ENCODE results near the gene RAP1GDS1. TPM values are rescaled to one million over a fixed set of nuclear protein-coding genes. Genes with fewer than 3 reads are reported as not detected.

Gene RAP1GDS1
- total RNA-seq, 4 donors from 2014 or later, result 36.2 to 40.9 (median 37.9) TPM

- Histone ChIP-seq H3K36me3 (peaks cover 0 to 4% of the 10 kb centered on the region in 2 donors), H3K27ac (no peak overlapping the region), H3K4me1 (peaks cover 0 to 10% of the 10 kb centered on the region in 2 donors), H3K4me3 (replicated peaks in 1 of 3) (no peak overlapping the region), H3K27me3 (no peaks in the 10 kb centered on the region), H3K9me3 (no peaks in the 10 kb centered on the region)
- intact Hi-C loops (cut with DNase I), result no loop called here
- DNase-seq, result no peak
- no peak for TF ChIP-seq POLR2A (IDR thresholded peaks at IDR 0.05)
- TF ChIP-seq CTCF (IDR thresholded peaks at IDR 0.05), result no peak
- 60 to 63% methylated on average over 3 of the region's 3 CpGs for WGBS, 2 donors
Measured at GRCh38 chr4:98345838-98346237, 84.7 kb downstream of the RAP1GDS1 start.

GRCh38 chr4:98352396-98352795, 91.2 kb downstream of the RAP1GDS1 start:
- WGBS, 2 donors, result 82% methylated on average over 7 of the region's 7 CpGs
- no peaks in the 10 kb centered on the region for H3K9me3 ChIP-seq
- TF ChIP-seq POLR2A (IDR thresholded peaks at IDR 0.05) (no peak), CTCF (IDR thresholded peaks at IDR 0.05) (no peak)
- H3K27ac ChIP-seq, result no peak overlapping the region
- no peaks in the 10 kb centered on the region for H3K4me1 ChIP-seq
- DNase-seq, result no peak
- H3K36me3 ChIP-seq, result no peaks in the 10 kb centered on the region
- intact Hi-C loops (cut with DNase I), result no loop called here
- no peak overlapping the region for H3K4me3 ChIP-seq (replicated peaks in 1 of 3)
- H3K27me3 ChIP-seq, result no peaks in the 10 kb centered on the region

GRCh38 chr4:98352940-98353339, 91.8 kb downstream of the RAP1GDS1 start:
- 90 to 91% methylated on average over 4 of the region's 4 CpGs for WGBS, 2 donors
- Histone ChIP-seq H3K27ac (no peak overlapping the region), H3K9me3 (no peaks in the 10 kb centered on the region), H3K36me3 (no peaks in the 10 kb centered on the region), H3K4me1 (no peaks in the 10 kb centered on the region), H3K4me3 (replicated peaks in 1 of 3) (no peak overlapping the region), H3K27me3 (no peaks in the 10 kb centered on the region)
- intact Hi-C loops (cut with DNase I), result no loop called here
- DNase-seq, result no peak
- TF ChIP-seq POLR2A (IDR thresholded peaks at IDR 0.05) (no peak), CTCF (IDR thresholded peaks at IDR 0.05) (no peak)

- intact Hi-C loops (cut with DNase I), result no loop called here
- H3K27me3 ChIP-seq, result no peaks in the 10 kb centered on the region
- H3K36me3 ChIP-seq, result no peaks in the 10 kb centered on the region
- no peak overlapping the region for H3K4me3 ChIP-seq (replicated peaks in 1 of 3)
- no peaks in the 10 kb centered on the region for H3K4me1 ChIP-seq
- WGBS, 2 donors, result 97% methylated on average over 2 of the region's 2 CpGs
- no peak overlapping the region for H3K27ac ChIP-seq
- no peaks in the 10 kb centered on the region for H3K9me3 ChIP-seq
- DNase-seq, result no peak
- TF ChIP-seq POLR2A (IDR thresholded peaks at IDR 0.05), result no peak
- no peak for TF ChIP-seq CTCF (IDR thresholded peaks at IDR 0.05)
Measured at GRCh38 chr4:98358630-98359248, 97.6 kb downstream of the RAP1GDS1 start.

GRCh38 chr4:98359646-98360045, 98.5 kb downstream of the RAP1GDS1 start:
- Histone ChIP-seq H3K4me3 (replicated peaks in 1 of 3) (no peak overlapping the region), H3K27me3 (no peaks in the 10 kb centered on the region), H3K9me3 (no peaks in the 10 kb centered on the region), H3K4me1 (no peaks in the 10 kb centered on the region), H3K27ac (no peak overlapping the region), H3K36me3 (no peaks in the 10 kb centered on the region)
- intact Hi-C loops (cut with DNase I), result no loop called here
- TF ChIP-seq CTCF (IDR thresholded peaks at IDR 0.05), result no peak
- TF ChIP-seq POLR2A (IDR thresholded peaks at IDR 0.05), result no peak
- 94 to 96% methylated on average over 4 of the region's 4 CpGs for WGBS, 2 donors
- no peak for DNase-seq
